ENCODE results near the gene RFX5.

GRCh38 chr1:151312411-151312810 is 34.6 kb downstream of the RFX5 start:
- TF ChIP-seq ZNF280C (tag by site-specific recombination; IDR thresholded peaks at IDR 0.05), result no peak
- no peak for TF ChIP-seq ZNF555 (tag by site-specific recombination; conservative IDR thresholded peaks at IDR 0.05)
- TF ChIP-seq ZNF350 (tag by site-specific recombination; IDR thresholded peaks at IDR 0.05), result no peak
- TF ChIP-seq CTCF (tag by site-specific recombination; IDR thresholded peaks at IDR 0.05), result no peak
- no peak for TF ChIP-seq ZNF138 (tag by site-specific recombination; IDR thresholded peaks at IDR 0.05; ENCODE audit: borderline replicate concordance)
- TF ChIP-seq MYNN (tag by site-specific recombination; IDR thresholded peaks at IDR 0.05; ENCODE audit: borderline replicate concordance), result no peak
